GM03348 (cell line): ENCODE measurements around the gene ATOSA.

Experiments used
- DNase-seq: peaks from one replicate; pipeline ENCODE4 v3.0.0; 2012; ENCODE audit warnings: low spot score

ATOSA gene

GRCh38 chr15:52679232-52680040 lies at the start of gene ATOSA:
Gene ATOSA, minus strand, starts transcription at chr15:52679388. Its CDS starts 1,367 bp downstream, at chr15:52678021.
- DNase-seq: peak; percentile 96

GRCh38 chr15:52728899-52729298 lies 49.7 kb upstream of the ATOSA start:
- DNase-seq: peak; percentile 51

GRCh38 chr15:52727815-52728214 lies 48.6 kb upstream of the ATOSA start:
- no peak for DNase-seq

- no peak for DNase-seq
Observed at GRCh38 chr15:52726195-52726594, 47.0 kb upstream of the ATOSA start.

- no peak for DNase-seq
Observed at GRCh38 chr15:52718551-52718950, 39.4 kb upstream of the ATOSA start.

- DNase-seq: no peak
Observed at GRCh38 chr15:52717924-52718323, 38.7 kb upstream of the ATOSA start.

GRCh38 chr15:52717481-52717880 lies 38.3 kb upstream of the ATOSA start:
- no peak for DNase-seq

GRCh38 chr15:52716536-52716935 lies 37.3 kb upstream of the ATOSA start:
- no peak for DNase-seq

GRCh38 chr15:52715411-52715810 lies 36.2 kb upstream of the ATOSA start:
- DNase-seq: no peak

GRCh38 chr15:52714968-52715367 lies 35.8 kb upstream of the ATOSA start:
- DNase-seq: no peak

GRCh38 chr15:52710708-52711389 lies 31.7 kb upstream of the ATOSA start:
- DNase-seq: no peak

- no peak for DNase-seq
Observed at GRCh38 chr15:52710050-52710707, 31.0 kb upstream of the ATOSA start.

GRCh38 chr15:52709187-52709981 lies 30.2 kb upstream of the ATOSA start:
- DNase-seq: no peak

GRCh38 chr15:52706091-52706490 lies 26.9 kb upstream of the ATOSA start:
- DNase-seq: no peak

GRCh38 chr15:52702390-52702789 lies 23.2 kb upstream of the ATOSA start:
- DNase-seq: no peak

GRCh38 chr15:52699457-52699856 lies 20.3 kb upstream of the ATOSA start:
- DNase-seq: no peak

- no peak for DNase-seq
Observed at GRCh38 chr15:52698514-52698913, 19.3 kb upstream of the ATOSA start.

- no peak for DNase-seq
Observed at GRCh38 chr15:52697051-52697450, 17.9 kb upstream of the ATOSA start.

- DNase-seq: no peak
Observed at GRCh38 chr15:52695154-52695553, 16.0 kb upstream of the ATOSA start.

- DNase-seq: no peak
Observed at GRCh38 chr15:52689562-52689961, 10.4 kb upstream of the ATOSA start.

- DNase-seq: no peak
Observed at GRCh38 chr15:52683580-52683979, 4.4 kb upstream of the ATOSA start.

GRCh38 chr15:52682781-52683180 lies 3.6 kb upstream of the ATOSA start:
- DNase-seq: no peak
